GM12873 (cell line): ENCODE measurements around the gene MRPL34.
A peak's percentile ranks its signal among the peaks of the same experiment; 100 is the strongest.

ENCODE experiments used
- TF ChIP-seq, protein P1 (sequence below): IDR thresholded peaks from 2 replicates; pipeline ENCODE4 v1.5.1; 2012; ENCODE audit warnings: low read depth, mild to moderate bottlenecking, moderate library complexity, low read length, control low read depth; ENCODE audit not compliant: insufficient read depth; ENCODE audit errors: missing control alignments

Gene MRPL34

GRCh38 chr19:17281391-17282304, 24.0 kb upstream of the MRPL34 start, which contains the start of gene ANKLE1:
TSS of gene ANKLE1 (plus strand) at chr19:17281901. CDS start at chr19:17281921, 20 bp downstream.
- TF ChIP-seq, protein P1, sequence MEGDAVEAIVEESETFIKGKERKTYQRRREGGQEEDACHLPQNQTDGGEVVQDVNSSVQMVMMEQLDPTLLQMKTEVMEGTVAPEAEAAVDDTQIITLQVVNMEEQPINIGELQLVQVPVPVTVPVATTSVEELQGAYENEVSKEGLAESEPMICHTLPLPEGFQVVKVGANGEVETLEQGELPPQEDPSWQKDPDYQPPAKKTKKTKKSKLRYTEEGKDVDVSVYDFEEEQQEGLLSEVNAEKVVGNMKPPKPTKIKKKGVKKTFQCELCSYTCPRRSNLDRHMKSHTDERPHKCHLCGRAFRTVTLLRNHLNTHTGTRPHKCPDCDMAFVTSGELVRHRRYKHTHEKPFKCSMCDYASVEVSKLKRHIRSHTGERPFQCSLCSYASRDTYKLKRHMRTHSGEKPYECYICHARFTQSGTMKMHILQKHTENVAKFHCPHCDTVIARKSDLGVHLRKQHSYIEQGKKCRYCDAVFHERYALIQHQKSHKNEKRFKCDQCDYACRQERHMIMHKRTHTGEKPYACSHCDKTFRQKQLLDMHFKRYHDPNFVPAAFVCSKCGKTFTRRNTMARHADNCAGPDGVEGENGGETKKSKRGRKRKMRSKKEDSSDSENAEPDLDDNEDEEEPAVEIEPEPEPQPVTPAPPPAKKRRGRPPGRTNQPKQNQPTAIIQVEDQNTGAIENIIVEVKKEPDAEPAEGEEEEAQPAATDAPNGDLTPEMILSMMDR: no peak

GRCh38 chr19:17282488-17283125, 23.1 kb upstream of the MRPL34 start:
- TF ChIP-seq, protein P1: peak; percentile 94

- TF ChIP-seq, protein P1: no peak
Measured at GRCh38 chr19:17283504-17283996, 22.1 kb upstream of the MRPL34 start.

- TF ChIP-seq, protein P1: no peak
Measured at GRCh38 chr19:17285415-17286135, 20.1 kb upstream of the MRPL34 start.

DNA sequence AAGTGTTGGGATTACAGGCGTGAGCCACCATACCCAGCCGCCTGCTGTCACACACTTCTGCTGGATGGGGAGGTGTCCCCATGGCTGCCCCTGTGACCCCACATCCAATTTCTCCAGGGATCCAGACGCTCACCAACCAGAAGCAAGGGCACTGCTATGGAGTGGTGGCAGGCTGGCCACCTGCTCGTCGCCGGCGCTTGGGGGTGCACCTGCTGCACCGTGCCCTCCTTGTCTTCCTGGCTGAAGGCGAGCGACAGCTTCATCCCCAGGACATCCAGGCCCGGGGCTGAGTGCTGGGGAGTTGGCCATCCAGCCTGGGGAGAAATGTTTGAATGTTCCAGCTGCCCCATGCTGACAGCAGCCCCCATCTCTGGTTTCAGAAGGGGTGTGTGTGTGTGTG, 19.4 kb upstream of the MRPL34 start:
- TF ChIP-seq, protein P1: no peak

DNA sequence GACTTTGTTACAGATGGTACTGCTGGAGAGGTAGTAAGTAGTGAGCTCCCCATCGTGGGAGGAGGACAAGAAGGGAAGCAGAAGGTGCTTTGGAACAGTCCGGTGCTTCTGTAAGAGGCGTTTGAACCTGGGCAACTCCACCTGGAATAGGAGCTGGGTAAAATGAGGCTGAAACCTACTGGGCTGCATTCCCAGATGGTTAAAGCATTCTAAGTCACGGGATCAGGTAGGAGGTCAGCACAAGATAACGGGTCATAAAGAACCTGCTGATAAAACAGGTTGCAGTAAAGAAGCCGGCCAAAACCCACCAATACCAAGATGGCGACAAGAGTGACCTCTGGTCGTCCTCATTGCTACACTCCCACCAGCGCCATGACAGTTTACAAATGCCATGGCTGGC, 18.9 kb upstream of the MRPL34 start:
- TF ChIP-seq, protein P1: no peak
